Placental epithelial cell (primary cell): Measurements from ENCODE around the gene ZNF585A. TPM values are rescaled to one million over a fixed set of nuclear protein-coding genes. Genes with fewer than 3 reads are reported as not detected.

ENCODE experiments used
- total RNA-seq: library from RNA; depleted of rRNA; stranded (reverse); fragments of >200 nt; gene quantifications from 2 replicates; pipeline ENCODE4 v1.2.3, GENCODE V29; 2012

Gene ZNF585A
- total RNA-seq: 6.3 and 9.4 TPM in 2 replicates

GRCh38 chr19:37172368-37173366 is at the start of gene ZNF585A:
Gene ZNF585A, minus strand, starts transcription at chr19:37172695. Its CDS starts 2,785 bp downstream, at chr19:37169910.

DNA sequence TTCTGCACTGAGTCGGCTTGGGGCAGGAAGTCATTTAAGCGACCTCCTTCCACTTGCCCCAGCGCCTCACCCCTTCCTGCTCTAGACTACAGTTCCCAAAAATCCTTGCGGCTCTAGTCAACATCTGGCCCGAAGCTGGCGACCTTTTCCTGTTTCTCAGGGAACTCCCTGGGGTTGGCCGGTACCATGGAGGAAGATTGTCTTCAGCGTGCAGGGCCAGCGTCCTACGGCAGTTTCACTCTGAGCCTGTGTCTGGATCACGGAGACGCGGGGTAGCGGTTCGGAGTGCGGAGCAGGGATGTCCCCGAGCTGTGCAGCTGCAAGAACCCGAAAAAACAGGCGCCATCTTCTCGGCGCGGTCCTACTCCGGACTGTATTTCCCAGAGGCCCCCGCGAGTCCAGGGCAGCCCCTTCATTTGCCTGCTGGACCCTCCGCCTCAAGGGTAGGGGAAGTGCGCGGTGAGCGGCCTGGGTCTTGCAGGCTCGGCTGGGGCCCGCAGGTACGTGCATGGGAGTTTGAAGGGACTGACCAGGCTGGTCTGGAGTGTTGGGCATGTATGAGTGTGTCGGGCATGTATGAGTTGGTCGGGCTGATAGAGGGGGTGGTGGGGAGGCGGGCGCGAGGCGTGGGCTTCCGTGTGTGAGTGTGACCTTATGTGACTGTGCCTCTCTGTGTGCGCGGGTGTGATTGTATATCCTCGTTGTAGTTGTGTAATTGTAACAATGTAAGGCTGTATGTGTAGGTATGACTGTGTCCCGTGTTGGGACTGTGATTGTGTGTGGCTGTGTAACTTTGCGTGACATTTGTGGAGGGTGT is 45.5 kb upstream of the ZNF585A start, which contains the start of gene ZNF383:
Gene ZNF383, plus strand, starts transcription at position 440 of the 817 bp plus-strand sequence. CDS start 12,240 bp downstream, outside the sequence.

Other genes with a start within 250 kb of the ZNF585A start
- 5.6 and 6.3 TPM in 2 replicates for gene ZNF420, start 94.3 kb downstream of the ZNF585A start, total RNA-seq
- 24.1 and 32.6 TPM in 2 replicates for gene ZNF585B, start 37.8 kb upstream of the ZNF585A start, total RNA-seq
- 4.3 and 8.2 TPM in 2 replicates for gene ZNF383, start 45.5 kb upstream of the ZNF585A start, total RNA-seq
- gene ZNF527, start 198.4 kb upstream of the ZNF585A start, total RNA-seq: 3.1 and 7.5 TPM in 2 replicates